Measurements from ENCODE around the gene REPIN1. TPM values are rescaled to one million over a fixed set of nuclear protein-coding genes. Genes with fewer than 3 reads are reported as not detected.

Gene REPIN1
- total and polyA plus RNA-seq, 4 donors = 17.1 to 118 (median 55.1) TPM

- Histone ChIP-seq H3K27me3 (ENCODE audit: control insufficient read depth in 4 of 4, insufficient read depth in 4 of 4, low read length in 3 of 4) (no peaks in the 10 kb centered on the region), H3K9ac (ENCODE audit: low read depth in 1 of 2, low read length in 2 of 2) (peak overlapping the region; percentile 2 to 77), H3K9me3 (ENCODE audit: control insufficient read depth in 4 of 4, low read length in 3 of 4) (no peaks in the 10 kb centered on the region), H3K36me3 (ENCODE audit: control insufficient read depth in 4 of 4, insufficient read depth in 3 of 4, low read depth in 1 of 4, low read length in 3 of 4) (no peaks in the 10 kb centered on the region), H3K4me3 (ENCODE audit: low read depth in 1 of 3, low read length in 3 of 3) (peak overlapping the region; percentile 73 to 77 (median 74)), H3K27ac (ENCODE audit: low read depth in 1 of 2, low read length in 2 of 2) (peak overlapping the region; percentile 78 to 80), H3K4me1 (ENCODE audit: control insufficient read depth in 4 of 4, insufficient read depth in 4 of 4, low read length in 3 of 4) (peaks cover 20 to 61% (median 56%) of the 10 kb centered on the region in 4 donors)
- 10% methylated on average over 52 of the region's 52 CpGs for WGBS
- DNase-seq (ENCODE audit: low spot score) = peak; percentile 44
- no peak for TF ChIP-seq GABPA (IDR thresholded peaks at IDR 0.05 in 1 of 2, conservative IDR thresholded peaks at IDR 0.05 in 1 of 2)
- TF ChIP-seq TAF1 (conservative IDR thresholded peaks at IDR 0.05) = no peak
- TF ChIP-seq YY1 (IDR thresholded peaks at IDR 0.05) = no peak
- TF ChIP-seq RXRA (IDR thresholded peaks at IDR 0.05) = no peak
- no peak for TF ChIP-seq JUND (IDR thresholded peaks at IDR 0.05)
- TF ChIP-seq HNF4G (IDR thresholded peaks at IDR 0.05) = no peak
- no peak for TF ChIP-seq RAD21 (IDR thresholded peaks at IDR 0.05)
- no peak for TF ChIP-seq FOXA1 (IDR thresholded peaks at IDR 0.05)
Measured at GRCh38 chr7:150379441-150380379, 11.1 kb downstream of the REPIN1 start.

GRCh38 chr7:150380463-150380862 is 11.8 kb downstream of the REPIN1 start:
- Histone ChIP-seq H3K9me3 (ENCODE audit: control insufficient read depth in 4 of 4, low read length in 3 of 4) (no peaks in the 10 kb centered on the region), H3K27me3 (ENCODE audit: control insufficient read depth in 4 of 4, insufficient read depth in 4 of 4, low read length in 3 of 4) (no peaks in the 10 kb centered on the region), H3K9ac (ENCODE audit: low read depth in 1 of 2, low read length in 2 of 2) (no peak overlapping the region), H3K27ac (ENCODE audit: low read depth in 1 of 2, low read length in 2 of 2) (no peak overlapping the region), H3K36me3 (ENCODE audit: control insufficient read depth in 4 of 4, insufficient read depth in 3 of 4, low read depth in 1 of 4, low read length in 3 of 4) (no peaks in the 10 kb centered on the region), H3K4me3 (ENCODE audit: low read depth in 1 of 3, low read length in 3 of 3) (no peak overlapping the region), H3K4me1 (ENCODE audit: control insufficient read depth in 4 of 4, insufficient read depth in 4 of 4, low read length in 3 of 4) (peaks cover 20 to 68% (median 62%) of the 10 kb centered on the region in 4 donors)
- DNase-seq (ENCODE audit: low spot score) = peak; percentile 26
- no peak for TF ChIP-seq TAF1 (conservative IDR thresholded peaks at IDR 0.05)
- TF ChIP-seq FOXA1 (IDR thresholded peaks at IDR 0.05) = no peak
- no peak for TF ChIP-seq EGR1 (IDR thresholded peaks at IDR 0.05; ENCODE audit: low read depth in 2 of 2)
- TF ChIP-seq GABPA (IDR thresholded peaks at IDR 0.05 in 1 of 2, conservative IDR thresholded peaks at IDR 0.05 in 1 of 2) = no peak
- TF ChIP-seq, protein P1, sequence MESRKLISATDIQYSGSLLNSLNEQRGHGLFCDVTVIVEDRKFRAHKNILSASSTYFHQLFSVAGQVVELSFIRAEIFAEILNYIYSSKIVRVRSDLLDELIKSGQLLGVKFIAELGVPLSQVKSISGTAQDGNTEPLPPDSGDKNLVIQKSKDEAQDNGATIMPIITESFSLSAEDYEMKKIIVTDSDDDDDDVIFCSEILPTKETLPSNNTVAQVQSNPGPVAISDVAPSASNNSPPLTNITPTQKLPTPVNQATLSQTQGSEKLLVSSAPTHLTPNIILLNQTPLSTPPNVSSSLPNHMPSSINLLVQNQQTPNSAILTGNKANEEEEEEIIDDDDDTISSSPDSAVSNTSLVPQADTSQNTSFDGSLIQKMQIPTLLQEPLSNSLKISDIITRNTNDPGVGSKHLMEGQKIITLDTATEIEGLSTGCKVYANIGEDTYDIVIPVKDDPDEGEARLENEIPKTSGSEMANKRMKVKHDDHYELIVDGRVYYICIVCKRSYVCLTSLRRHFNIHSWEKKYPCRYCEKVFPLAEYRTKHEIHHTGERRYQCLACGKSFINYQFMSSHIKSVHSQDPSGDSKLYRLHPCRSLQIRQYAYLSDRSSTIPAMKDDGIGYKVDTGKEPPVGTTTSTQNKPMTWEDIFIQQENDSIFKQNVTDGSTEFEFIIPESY (IDR thresholded peaks at IDR 0.05) = no peak
- TF ChIP-seq YY1 (IDR thresholded peaks at IDR 0.05) = no peak
- no peak for TF ChIP-seq JUND (IDR thresholded peaks at IDR 0.05)
- no peak for TF ChIP-seq HNF4G (IDR thresholded peaks at IDR 0.05)
- no peak for TF ChIP-seq RXRA (IDR thresholded peaks at IDR 0.05)
- no peak for TF ChIP-seq ATF3 (IDR thresholded peaks at IDR 0.05)
- TF ChIP-seq, protein P2, sequence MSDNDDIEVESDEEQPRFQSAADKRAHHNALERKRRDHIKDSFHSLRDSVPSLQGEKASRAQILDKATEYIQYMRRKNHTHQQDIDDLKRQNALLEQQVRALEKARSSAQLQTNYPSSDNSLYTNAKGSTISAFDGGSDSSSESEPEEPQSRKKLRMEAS (IDR thresholded peaks at IDR 0.05) = no peak
- no peak for TF ChIP-seq HNF4A (conservative IDR thresholded peaks at IDR 0.05)
- TF ChIP-seq CTCF (IDR thresholded peaks at IDR 0.05; ENCODE audit: low read depth, low read length, missing input control) = no peak
- no peak for TF ChIP-seq SP1 (IDR thresholded peaks at IDR 0.05)
- no peak for TF ChIP-seq FOXA2 (IDR thresholded peaks at IDR 0.05)
- TF ChIP-seq, protein P3, sequence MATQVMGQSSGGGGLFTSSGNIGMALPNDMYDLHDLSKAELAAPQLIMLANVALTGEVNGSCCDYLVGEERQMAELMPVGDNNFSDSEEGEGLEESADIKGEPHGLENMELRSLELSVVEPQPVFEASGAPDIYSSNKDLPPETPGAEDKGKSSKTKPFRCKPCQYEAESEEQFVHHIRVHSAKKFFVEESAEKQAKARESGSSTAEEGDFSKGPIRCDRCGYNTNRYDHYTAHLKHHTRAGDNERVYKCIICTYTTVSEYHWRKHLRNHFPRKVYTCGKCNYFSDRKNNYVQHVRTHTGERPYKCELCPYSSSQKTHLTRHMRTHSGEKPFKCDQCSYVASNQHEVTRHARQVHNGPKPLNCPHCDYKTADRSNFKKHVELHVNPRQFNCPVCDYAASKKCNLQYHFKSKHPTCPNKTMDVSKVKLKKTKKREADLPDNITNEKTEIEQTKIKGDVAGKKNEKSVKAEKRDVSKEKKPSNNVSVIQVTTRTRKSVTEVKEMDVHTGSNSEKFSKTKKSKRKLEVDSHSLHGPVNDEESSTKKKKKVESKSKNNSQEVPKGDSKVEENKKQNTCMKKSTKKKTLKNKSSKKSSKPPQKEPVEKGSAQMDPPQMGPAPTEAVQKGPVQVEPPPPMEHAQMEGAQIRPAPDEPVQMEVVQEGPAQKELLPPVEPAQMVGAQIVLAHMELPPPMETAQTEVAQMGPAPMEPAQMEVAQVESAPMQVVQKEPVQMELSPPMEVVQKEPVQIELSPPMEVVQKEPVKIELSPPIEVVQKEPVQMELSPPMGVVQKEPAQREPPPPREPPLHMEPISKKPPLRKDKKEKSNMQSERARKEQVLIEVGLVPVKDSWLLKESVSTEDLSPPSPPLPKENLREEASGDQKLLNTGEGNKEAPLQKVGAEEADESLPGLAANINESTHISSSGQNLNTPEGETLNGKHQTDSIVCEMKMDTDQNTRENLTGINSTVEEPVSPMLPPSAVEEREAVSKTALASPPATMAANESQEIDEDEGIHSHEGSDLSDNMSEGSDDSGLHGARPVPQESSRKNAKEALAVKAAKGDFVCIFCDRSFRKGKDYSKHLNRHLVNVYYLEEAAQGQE (IDR thresholded peaks at IDR 0.05) = no peak
- no peak for TF ChIP-seq NR2F2 (IDR thresholded peaks at IDR 0.05)
- no peak for TF ChIP-seq RAD21 (IDR thresholded peaks at IDR 0.05)
- 79% methylated on average over 11 of the region's 11 CpGs for WGBS
